Measurements from ENCODE around the gene INO80E.

The INO80E gene

GRCh38 chr16:29962344-29962994 lies 33.6 kb upstream of the INO80E start:
- peaks cover 16% of the 10 kb centered on the region for H3K4me1 ChIP-seq (ENCODE audit: control insufficient read depth, insufficient read depth, low read length)
- H3K9me3 ChIP-seq (ENCODE audit: control insufficient read depth in 2 of 2, low read length in 2 of 2) = no peaks in the 10 kb centered on the region
- H3K9ac ChIP-seq (ENCODE audit: low read length in 2 of 2) = peak overlapping the region; percentile 81 to 93
- H3K27ac ChIP-seq (ENCODE audit: low read length) = peak overlapping the region; percentile 88
- H3K36me3 ChIP-seq (ENCODE audit: control insufficient read depth in 2 of 2, insufficient read depth in 2 of 2, low read length in 2 of 2) = no peaks in the 10 kb centered on the region
- H3K4me3 ChIP-seq (ENCODE audit: low read length in 2 of 2) = peak overlapping the region; percentile 81 to 91
- no peaks in the 10 kb centered on the region for H3K27me3 ChIP-seq (ENCODE audit: control insufficient read depth in 1 of 2, insufficient read depth in 2 of 2, low read length in 2 of 2)

- Histone ChIP-seq H3K27ac (ENCODE audit: low read length) (peak overlapping the region; percentile 88), H3K9ac (ENCODE audit: low read length in 2 of 2) (peak overlapping the region; percentile 81 to 93), H3K4me1 (ENCODE audit: control insufficient read depth, insufficient read depth, low read length) (peaks cover 16% of the 10 kb centered on the region), H3K9me3 (ENCODE audit: control insufficient read depth in 2 of 2, low read length in 2 of 2) (no peaks in the 10 kb centered on the region), H3K4me3 (ENCODE audit: low read length in 2 of 2) (peak overlapping the region; percentile 81 to 91), H3K36me3 (ENCODE audit: control insufficient read depth in 2 of 2, insufficient read depth in 2 of 2, low read length in 2 of 2) (peaks cover 3 to 4% of the 10 kb centered on the region in 2 donors), H3K27me3 (ENCODE audit: control insufficient read depth in 1 of 2, insufficient read depth in 2 of 2, low read length in 2 of 2) (no peaks in the 10 kb centered on the region)
Measured at GRCh38 chr16:29963021-29963743, 32.9 kb upstream of the INO80E start.

DNA sequence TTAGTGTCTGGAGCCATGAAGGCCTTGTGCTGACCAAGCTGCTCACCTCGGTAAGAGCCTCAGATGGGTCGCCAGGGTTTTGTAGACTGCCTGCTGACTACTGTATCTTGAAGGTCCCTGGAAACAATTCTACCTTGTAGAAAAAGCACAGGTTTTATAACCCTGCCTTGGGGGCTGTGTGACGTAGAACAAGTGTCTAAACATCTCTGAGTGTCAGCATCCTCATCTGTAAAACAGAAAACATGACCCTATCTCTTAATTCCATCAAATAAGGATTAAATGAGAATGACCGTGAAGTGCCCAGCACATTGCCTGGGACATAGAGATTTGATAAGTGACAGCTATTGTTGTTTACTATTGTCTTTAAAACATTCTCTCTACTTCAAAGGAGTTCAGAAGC lies 27.8 kb upstream of the INO80E start:
- Histone ChIP-seq H3K27ac (ENCODE audit: low read length) (no peak overlapping the region), H3K36me3 (ENCODE audit: control insufficient read depth in 2 of 2, insufficient read depth in 2 of 2, low read length in 2 of 2) (peaks cover 16 to 19% of the 10 kb centered on the region in 2 donors), H3K9ac (ENCODE audit: low read length in 2 of 2) (no peak overlapping the region), H3K4me1 (ENCODE audit: control insufficient read depth, insufficient read depth, low read length) (peaks cover 4% of the 10 kb centered on the region), H3K9me3 (ENCODE audit: control insufficient read depth in 2 of 2, low read length in 2 of 2) (no peaks in the 10 kb centered on the region), H3K27me3 (ENCODE audit: control insufficient read depth in 1 of 2, insufficient read depth in 2 of 2, low read length in 2 of 2) (no peaks in the 10 kb centered on the region), H3K4me3 (ENCODE audit: low read length in 2 of 2) (no peak overlapping the region)

GRCh38 chr16:29971304-29971703 lies 24.7 kb upstream of the INO80E start:
- Histone ChIP-seq H3K9me3 (ENCODE audit: control insufficient read depth in 2 of 2, low read length in 2 of 2) (no peaks in the 10 kb centered on the region), H3K4me3 (ENCODE audit: low read length in 2 of 2) (no peak overlapping the region), H3K27ac (ENCODE audit: low read length) (no peak overlapping the region), H3K4me1 (ENCODE audit: control insufficient read depth, insufficient read depth, low read length) (peaks cover 23% of the 10 kb centered on the region), H3K36me3 (ENCODE audit: control insufficient read depth in 2 of 2, insufficient read depth in 2 of 2, low read length in 2 of 2) (peaks cover 16 to 19% of the 10 kb centered on the region in 2 donors), H3K9ac (ENCODE audit: low read length in 2 of 2) (no peak overlapping the region), H3K27me3 (ENCODE audit: control insufficient read depth in 1 of 2, insufficient read depth in 2 of 2, low read length in 2 of 2) (no peaks in the 10 kb centered on the region)

- H3K36me3 ChIP-seq (ENCODE audit: control insufficient read depth in 2 of 2, insufficient read depth in 2 of 2, low read length in 2 of 2) = peaks cover 16 to 19% of the 10 kb centered on the region in 2 donors
- H3K9me3 ChIP-seq (ENCODE audit: control insufficient read depth in 2 of 2, low read length in 2 of 2) = no peaks in the 10 kb centered on the region
- H3K27me3 ChIP-seq (ENCODE audit: control insufficient read depth in 1 of 2, insufficient read depth in 2 of 2, low read length in 2 of 2) = no peaks in the 10 kb centered on the region
- peaks cover 35% of the 10 kb centered on the region for H3K4me1 ChIP-seq (ENCODE audit: control insufficient read depth, insufficient read depth, low read length)
- no peak overlapping the region for H3K9ac ChIP-seq (ENCODE audit: low read length in 2 of 2)
- H3K27ac ChIP-seq (ENCODE audit: low read length) = no peak overlapping the region
- no peak overlapping the region for H3K4me3 ChIP-seq (ENCODE audit: low read length in 2 of 2)
Measured at GRCh38 chr16:29972500-29972899, 23.5 kb upstream of the INO80E start.

DNA sequence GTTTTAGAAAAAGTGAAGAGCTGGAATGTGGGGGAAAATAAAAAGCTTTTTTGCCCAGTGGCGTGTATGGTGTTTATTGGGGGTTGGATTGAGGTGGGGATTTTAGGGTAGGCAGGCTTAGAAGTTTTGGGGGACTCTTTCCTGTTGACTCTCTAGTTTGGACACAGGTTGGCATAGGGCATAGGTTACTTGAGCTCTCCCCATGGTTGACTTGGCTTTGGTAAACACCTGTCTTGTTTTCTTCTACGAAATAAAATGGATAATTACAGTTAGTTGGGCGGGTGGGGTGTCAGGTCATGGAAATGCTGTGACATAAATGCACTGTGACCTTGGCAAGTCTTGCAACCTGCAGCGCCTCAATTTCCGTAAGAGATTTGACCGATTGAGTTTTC lies 23.1 kb upstream of the INO80E start:
- Histone ChIP-seq H3K27ac (ENCODE audit: low read length) (no peak overlapping the region), H3K4me1 (ENCODE audit: control insufficient read depth, insufficient read depth, low read length) (peaks cover 36% of the 10 kb centered on the region), H3K9ac (ENCODE audit: low read length in 2 of 2) (no peak overlapping the region), H3K27me3 (ENCODE audit: control insufficient read depth in 1 of 2, insufficient read depth in 2 of 2, low read length in 2 of 2) (no peaks in the 10 kb centered on the region), H3K4me3 (ENCODE audit: low read length in 2 of 2) (peak overlapping the region in 1 of 2 donors; percentile 52), H3K36me3 (ENCODE audit: control insufficient read depth in 2 of 2, insufficient read depth in 2 of 2, low read length in 2 of 2) (peaks cover 16 to 22% of the 10 kb centered on the region in 2 donors), H3K9me3 (ENCODE audit: control insufficient read depth in 2 of 2, low read length in 2 of 2) (no peaks in the 10 kb centered on the region)

- peaks cover 36% of the 10 kb centered on the region for H3K4me1 ChIP-seq (ENCODE audit: control insufficient read depth, insufficient read depth, low read length)
- peaks cover 17 to 22% of the 10 kb centered on the region in 2 donors for H3K36me3 ChIP-seq (ENCODE audit: control insufficient read depth in 2 of 2, insufficient read depth in 2 of 2, low read length in 2 of 2)
- peak within 1 kb of the TSS; percentile 89 to 93 for H3K4me3 ChIP-seq (ENCODE audit: low read length in 2 of 2)
- peak within 1 kb of the TSS; percentile 85 for H3K27ac ChIP-seq (ENCODE audit: low read length)
- no peaks in the 10 kb centered on the region for H3K9me3 ChIP-seq (ENCODE audit: control insufficient read depth in 2 of 2, low read length in 2 of 2)
- H3K27me3 ChIP-seq (ENCODE audit: control insufficient read depth in 1 of 2, insufficient read depth in 2 of 2, low read length in 2 of 2) = no peaks in the 10 kb centered on the region
- H3K9ac ChIP-seq (ENCODE audit: low read length in 2 of 2) = peak within 1 kb of the TSS; percentile 93 to 97
Measured at GRCh38 chr16:29973384-29974246, 22.4 kb upstream of the INO80E start, which contains the start of gene TAOK2. Gene TAOK2, plus strand, starts transcription at chr16:29973868. Its CDS starts 3,905 bp downstream, at chr16:29977773.

- Histone ChIP-seq H3K9me3 (ENCODE audit: control insufficient read depth in 2 of 2, low read length in 2 of 2) (no peaks in the 10 kb centered on the region), H3K27ac (ENCODE audit: low read length) (peak overlapping the region; percentile 85), H3K27me3 (ENCODE audit: control insufficient read depth in 1 of 2, insufficient read depth in 2 of 2, low read length in 2 of 2) (no peaks in the 10 kb centered on the region), H3K4me1 (ENCODE audit: control insufficient read depth, insufficient read depth, low read length) (peaks cover 36% of the 10 kb centered on the region), H3K9ac (ENCODE audit: low read length in 2 of 2) (peak overlapping the region; percentile 93 to 97), H3K4me3 (ENCODE audit: low read length in 2 of 2) (peak overlapping the region; percentile 89 to 93), H3K36me3 (ENCODE audit: control insufficient read depth in 2 of 2, insufficient read depth in 2 of 2, low read length in 2 of 2) (peaks cover 24 to 26% of the 10 kb centered on the region in 2 donors)
Measured at GRCh38 chr16:29974291-29975133, 21.5 kb upstream of the INO80E start.

DNA sequence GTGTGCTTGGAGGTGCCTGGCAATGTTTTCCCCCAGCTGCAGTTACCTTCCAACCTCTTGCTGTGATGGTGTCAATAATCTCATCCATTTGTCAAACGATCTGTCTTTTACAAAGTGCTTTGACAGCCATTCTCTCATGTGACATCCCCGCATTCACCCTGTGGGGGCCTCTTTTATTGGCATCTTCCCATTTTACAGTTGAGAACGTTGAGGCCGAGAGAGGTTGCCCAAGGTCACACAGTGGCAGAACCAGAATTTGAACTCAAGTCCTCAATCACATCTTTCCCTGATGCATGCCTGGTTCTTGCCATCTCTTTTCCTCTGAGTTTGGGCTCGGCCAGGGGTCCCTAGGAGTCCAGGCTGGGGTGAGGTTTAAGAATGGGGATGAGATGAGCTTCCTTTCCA lies 20.9 kb upstream of the INO80E start:
- peaks cover 27 to 29% of the 10 kb centered on the region in 2 donors for H3K36me3 ChIP-seq (ENCODE audit: control insufficient read depth in 2 of 2, insufficient read depth in 2 of 2, low read length in 2 of 2)
- H3K4me3 ChIP-seq (ENCODE audit: low read length in 2 of 2) = peak overlapping the region; percentile 89 to 93
- peak overlapping the region; percentile 0 for H3K27ac ChIP-seq (ENCODE audit: low read length)
- H3K9me3 ChIP-seq (ENCODE audit: control insufficient read depth in 2 of 2, low read length in 2 of 2) = no peaks in the 10 kb centered on the region
- H3K9ac ChIP-seq (ENCODE audit: low read length in 2 of 2) = peak overlapping the region; percentile 93 to 97
- no peaks in the 10 kb centered on the region for H3K27me3 ChIP-seq (ENCODE audit: control insufficient read depth in 1 of 2, insufficient read depth in 2 of 2, low read length in 2 of 2)
- peaks cover 36% of the 10 kb centered on the region for H3K4me1 ChIP-seq (ENCODE audit: control insufficient read depth, insufficient read depth, low read length)
